Thyroid gland (tissue), 4 donors: ENCODE measurements around the gene ADAMTS2.

ENCODE experiments used
- POLR2A ChIP-seq, 2 donors: fragments of 450-650 bp; IDR thresholded peaks; one replicate each; pipeline ENCODE4 v1.6.1; 2017; ENCODE audit warnings: antibody characterized with exemption in 2 of 2, mild to moderate bottlenecking in 2 of 2, moderate library complexity in 1 of 2
- TF ChIP-seq, protein P1 (sequence below), 6 experiments: fragments of 200-600 bp in 3 of 6; fragments of 450-650 bp in 3 of 6; sonication (generic) in 3 of 6; IDR thresholded peaks; one replicate each; pipeline ENCODE4 v1.5.1; 2016 to 2019; ENCODE audit warnings: antibody characterized with exemption in 6 of 6, mild to moderate bottlenecking in 2 of 6, inconsistent platforms in 1 of 6, moderate library complexity in 1 of 6

DNA sequence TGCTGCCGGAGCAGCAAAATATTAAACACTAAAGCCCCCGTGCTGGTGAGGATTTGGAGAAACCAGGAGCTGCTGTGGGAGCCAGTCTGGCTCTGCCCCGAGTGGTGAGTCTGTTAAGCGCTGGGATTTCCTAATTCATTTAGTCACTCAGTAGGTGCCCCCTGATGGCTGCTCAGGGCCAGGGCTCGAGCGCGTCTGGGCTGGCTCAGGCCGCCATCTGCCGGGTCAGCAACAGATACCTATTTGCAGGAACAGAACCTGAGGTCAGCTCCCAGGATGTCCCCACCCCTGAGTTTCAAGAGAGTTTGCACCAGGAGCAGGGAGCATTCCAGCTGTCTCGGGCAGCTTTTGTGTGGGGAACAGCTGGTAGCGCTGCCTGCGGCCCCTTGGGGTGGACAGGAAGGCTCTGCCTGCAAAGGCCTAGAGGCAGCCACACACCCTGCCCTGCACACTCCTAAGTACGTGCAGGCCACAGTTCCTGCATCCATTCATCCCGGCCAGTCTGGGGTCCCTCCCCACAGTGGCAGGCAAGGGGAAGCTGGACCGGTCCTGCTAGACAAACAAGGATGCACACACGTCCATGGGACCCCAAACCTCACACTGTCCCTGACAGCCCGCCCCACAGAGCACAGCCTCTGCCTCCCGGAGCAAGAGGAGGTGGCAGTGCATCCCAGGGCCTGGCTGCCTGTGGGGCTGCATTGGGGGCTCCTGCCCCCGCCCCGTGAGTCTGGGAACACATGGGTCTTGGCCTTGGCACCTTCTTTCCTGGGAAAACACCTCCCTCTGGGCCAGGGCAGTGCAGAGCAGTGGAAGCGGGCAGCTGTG, 83.7 kb downstream of the ADAMTS2 start:
- TF ChIP-seq, protein P1, sequence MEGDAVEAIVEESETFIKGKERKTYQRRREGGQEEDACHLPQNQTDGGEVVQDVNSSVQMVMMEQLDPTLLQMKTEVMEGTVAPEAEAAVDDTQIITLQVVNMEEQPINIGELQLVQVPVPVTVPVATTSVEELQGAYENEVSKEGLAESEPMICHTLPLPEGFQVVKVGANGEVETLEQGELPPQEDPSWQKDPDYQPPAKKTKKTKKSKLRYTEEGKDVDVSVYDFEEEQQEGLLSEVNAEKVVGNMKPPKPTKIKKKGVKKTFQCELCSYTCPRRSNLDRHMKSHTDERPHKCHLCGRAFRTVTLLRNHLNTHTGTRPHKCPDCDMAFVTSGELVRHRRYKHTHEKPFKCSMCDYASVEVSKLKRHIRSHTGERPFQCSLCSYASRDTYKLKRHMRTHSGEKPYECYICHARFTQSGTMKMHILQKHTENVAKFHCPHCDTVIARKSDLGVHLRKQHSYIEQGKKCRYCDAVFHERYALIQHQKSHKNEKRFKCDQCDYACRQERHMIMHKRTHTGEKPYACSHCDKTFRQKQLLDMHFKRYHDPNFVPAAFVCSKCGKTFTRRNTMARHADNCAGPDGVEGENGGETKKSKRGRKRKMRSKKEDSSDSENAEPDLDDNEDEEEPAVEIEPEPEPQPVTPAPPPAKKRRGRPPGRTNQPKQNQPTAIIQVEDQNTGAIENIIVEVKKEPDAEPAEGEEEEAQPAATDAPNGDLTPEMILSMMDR (IDR thresholded peaks at IDR 0.05): no peak
- TF ChIP-seq POLR2A (IDR thresholded peaks at IDR 0.05): no peak
